ENCODE measurements around the gene C12orf42.

The C12orf42 gene

GRCh38 chr12:103268831-103269514 lies 226.8 kb downstream of the C12orf42 start:
- DNase-seq (ENCODE audit: low read depth in 2 of 2) = no peak

- DNase-seq (ENCODE audit: low read depth in 2 of 2) = no peak
These were observed 238.0 kb downstream of the C12orf42 start for GRCh38 chr12:103257763-103258162.

All from stimulated activated CD8-positive, alpha-beta memory T cell treated with anti-CD3 and anti-CD28 coated beads, Interleukin-2, amount 100 ng/mL, for 48 hours (primary cell).